GM18867 (cell line): ENCODE measurements around the gene PNRC2.

Experiments
- ATAC-seq: cut with Tn5 transposase; IDR thresholded peaks from one replicate; pipeline ENCODE4 v1.9.1; 2021; ENCODE audit warnings: mild to moderate bottlenecking, moderate library complexity; ENCODE audit not compliant: unreplicated experiment

The PNRC2 gene, protein sequence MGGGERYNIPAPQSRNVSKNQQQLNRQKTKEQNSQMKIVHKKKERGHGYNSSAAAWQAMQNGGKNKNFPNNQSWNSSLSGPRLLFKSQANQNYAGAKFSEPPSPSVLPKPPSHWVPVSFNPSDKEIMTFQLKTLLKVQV

DNA sequence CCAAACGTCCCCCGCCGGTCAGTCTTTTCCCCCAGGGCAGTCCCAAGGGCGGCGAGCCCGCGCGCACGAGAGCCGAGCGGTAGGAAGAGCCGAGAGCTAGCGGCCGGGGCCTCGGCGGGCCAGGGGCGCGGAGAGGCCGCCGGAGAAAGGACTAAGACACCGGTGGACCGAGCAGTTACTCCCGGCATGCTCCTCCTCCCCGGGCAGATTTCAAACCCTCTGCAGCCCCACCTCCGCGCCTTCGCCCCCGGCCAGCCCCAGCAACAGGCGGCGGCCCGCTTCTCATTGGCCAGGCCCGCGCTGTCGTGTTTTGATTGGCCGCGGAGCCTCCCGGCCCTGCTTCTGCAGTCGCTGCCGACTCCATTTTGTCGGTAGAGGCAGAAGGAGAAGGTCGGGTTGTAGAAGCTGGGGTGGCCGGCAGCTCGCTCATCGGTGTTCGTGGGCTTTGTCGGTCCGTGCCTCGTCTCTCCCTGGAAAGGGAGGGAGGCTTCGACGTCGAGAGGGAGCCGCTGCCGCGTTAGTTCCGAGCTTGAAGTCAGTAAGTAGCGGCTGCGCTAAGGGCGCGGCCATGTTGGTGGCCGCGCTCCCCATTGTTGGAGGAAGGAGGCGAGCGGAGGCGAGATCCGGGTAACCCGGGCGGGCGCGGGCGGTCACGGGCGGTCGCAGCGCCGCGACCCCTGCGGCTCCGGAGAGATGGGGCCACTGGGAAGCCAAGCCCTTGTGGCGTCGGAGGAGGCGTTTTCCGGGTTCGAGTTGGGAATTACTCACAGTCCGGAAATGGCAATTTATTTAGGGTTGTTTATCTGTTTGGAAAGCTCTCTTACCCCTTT, at the start of gene PNRC2:
PNRC2 (plus strand) TSS at position 368 of the 830 bp plus-strand sequence. CDS start 1,630 bp downstream, outside the sequence.
- peak; percentile 80 for ATAC-seq

DNA sequence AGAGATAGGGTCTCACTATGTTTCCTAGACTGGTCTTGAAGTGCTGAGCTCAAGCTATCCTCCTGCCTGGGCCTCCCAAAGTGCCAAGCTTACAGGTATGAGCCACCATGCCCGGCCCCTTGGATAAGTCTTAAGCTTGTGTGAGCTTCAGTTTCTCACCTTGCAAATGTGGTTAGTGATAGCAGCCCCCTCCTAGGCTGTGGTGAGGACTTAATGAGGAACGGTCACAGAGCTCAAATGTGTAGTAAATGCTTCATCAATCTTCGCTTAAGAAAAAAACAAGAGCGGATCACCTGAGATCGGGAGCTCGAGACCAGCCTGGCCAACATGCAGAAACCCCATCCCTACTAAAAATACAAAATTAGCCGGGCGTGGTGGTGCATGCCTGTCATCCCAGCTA, 49.5 kb upstream of the PNRC2 start:
- ATAC-seq = no peak

DNA sequence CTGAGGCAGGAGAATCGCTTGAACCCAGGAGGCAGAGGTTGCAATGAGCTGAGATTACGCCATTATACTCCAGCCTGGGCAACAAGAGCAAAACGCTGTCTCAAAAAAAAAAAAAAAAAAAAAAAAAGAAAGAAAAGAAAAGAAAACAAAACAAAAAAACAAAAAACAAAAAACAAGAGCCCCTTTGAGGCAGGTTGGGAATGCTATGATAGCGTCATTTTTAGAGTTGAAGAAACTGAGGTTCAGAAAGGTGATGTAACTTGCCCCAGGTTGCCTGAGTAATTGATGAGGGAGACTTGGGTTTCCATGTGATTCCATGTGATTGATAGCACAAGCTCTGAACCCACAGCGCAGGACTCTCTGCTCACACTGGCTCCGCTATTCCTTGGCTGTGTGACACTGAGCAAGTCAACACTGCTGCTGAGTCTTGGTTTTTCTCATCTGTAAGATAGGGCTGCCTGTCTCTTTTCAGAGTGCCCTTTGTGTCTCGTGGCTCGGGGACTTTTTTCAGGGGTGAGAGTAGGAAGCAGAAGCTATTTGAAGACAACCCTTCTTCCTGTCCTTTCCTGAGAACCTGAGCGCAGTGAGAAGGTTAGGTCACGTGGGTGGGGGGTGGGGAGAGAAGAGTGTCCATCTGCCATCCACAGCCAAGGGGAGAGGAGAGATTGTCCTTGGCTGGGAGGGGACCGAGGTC, 48.9 kb upstream of the PNRC2 start:
- no peak for ATAC-seq

DNA sequence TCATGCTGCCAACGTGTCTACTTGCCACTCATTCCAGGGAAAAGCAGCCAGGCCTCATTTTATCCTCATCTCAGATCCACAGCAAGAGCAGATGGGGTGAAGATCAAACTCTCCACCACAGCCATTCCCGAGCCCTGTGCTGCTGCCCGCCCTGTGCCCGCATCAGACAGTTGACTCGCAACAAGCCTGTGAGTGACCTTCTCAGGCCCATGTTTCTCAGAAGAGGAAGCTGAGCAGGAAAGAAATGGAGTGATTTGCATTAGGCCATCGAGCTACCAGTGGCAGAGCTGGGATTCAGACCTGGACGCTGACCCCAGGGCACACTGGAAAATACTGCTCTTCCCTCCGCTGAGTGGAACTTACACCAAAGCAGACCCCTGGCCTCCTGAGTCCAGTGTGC, 47.7 kb upstream of the PNRC2 start:
- ATAC-seq = no peak

DNA sequence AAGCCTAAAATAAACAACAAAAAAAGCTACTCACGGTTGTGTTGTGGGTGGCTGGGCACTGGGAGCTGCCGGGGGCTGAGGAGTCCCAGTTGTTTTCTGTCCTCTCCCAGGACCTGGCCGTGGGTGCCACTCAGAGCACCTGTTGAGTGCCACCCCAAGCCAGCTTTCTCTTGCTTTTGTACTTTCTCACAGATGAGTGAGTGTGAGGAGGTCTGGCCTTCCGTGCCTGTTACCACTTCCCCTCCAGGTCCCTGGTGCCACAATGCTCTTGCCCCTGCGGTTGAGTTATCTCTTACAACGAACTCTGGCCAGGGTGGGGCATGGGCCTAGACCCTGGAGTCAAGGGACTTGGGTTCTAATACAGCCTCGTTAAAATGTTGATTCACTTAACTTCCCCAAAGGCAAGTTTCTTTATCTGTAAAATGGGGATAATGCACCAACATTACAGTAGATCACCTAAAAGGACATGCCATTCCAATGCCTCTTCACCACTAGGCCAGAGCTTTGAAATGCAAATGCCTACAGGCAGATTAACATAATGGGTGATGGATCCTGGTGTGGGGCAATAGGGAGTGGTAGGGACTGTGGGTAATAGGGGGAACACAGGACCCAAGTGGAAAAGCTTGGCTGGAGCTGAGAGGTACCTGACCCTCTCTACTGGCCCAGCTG, 46.3 kb upstream of the PNRC2 start, which contains the start of gene CNR2:
CNR2 (minus strand) TSS at position 151 of the 669 bp plus-strand sequence. CDS start 37,745 bp downstream, outside the sequence.
- no peak for ATAC-seq

DNA sequence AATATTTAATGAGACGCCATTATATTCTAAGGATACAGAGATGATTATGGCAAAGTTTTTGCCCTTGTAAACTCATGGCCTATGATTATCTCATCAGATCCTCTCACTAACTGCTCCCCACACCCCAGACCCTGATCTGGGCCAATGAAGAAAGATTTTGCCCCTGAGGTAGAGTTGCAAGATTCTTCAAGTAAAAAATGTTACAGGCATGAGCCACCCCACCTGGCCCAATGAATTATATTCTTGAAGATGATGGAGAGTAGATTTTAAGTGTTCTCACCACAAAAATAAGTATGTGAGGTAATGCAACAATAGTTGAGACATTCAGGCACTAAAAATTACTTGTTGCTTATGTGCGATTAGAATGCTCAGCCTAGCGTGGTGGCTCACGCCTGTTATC, 44.7 kb upstream of the PNRC2 start:
- ATAC-seq = no peak

DNA sequence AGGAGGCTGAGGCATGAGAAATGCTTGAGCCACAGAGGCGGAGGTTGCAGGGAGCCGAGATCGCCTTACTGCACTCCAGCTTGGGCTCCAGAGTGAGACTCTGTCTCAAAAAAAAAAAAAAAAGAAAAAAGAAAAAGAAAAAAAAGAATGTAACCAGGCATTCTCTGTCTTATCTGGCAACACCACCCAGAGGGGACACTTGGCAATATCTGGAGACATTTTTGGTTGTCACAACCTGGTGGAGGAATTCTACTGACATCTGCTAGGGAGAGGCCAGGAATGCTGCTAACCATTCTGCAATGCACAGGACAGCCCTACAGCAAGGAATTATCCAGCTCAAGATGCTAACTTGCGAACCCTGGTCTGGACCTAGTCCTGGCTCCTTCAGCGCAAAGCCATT, 44.2 kb upstream of the PNRC2 start:
- no peak for ATAC-seq

DNA sequence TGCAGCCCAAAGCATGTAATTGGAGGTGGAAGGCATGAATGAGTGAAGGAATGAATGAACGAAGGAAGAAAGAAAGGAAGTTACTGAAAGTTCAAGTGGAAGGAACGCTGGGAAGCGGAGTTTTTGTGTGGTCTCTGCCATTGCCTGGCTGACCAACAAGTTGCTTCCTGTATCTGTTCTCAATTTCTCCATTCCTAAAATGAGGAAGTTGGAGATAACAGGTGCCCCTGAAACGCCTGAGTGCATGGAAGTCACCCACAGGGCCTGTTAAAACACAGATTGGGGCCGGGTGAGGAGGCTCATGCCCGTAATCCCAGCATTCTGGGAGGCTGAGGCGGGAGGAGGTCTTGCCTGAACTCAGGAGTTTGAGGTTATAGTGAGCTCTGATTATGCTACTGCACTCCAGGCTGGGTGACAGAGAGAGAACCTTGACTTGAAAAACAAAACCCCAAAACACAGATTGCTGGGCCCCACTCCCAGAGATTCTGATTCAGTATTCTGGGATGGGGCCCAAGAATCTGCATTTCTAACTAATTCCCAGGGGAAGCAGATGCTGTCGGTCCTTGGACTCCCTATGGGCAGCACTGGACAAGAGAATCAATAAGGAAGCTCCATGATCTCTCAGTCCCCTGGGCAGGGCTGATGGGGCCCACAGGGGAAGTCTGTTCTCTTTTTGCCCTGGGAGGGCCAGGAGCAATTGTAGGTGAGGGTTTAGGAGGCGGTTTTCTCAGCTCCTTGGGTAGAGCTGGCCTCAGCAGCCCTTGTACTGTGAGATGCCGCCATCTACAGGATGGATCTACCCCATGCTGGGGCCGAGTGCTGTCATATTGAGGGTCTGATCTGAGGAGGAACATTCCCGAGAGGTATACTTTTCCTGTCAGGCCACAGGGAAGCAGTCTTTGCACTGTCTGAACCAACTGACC, 43.2 kb upstream of the PNRC2 start:
- peak; percentile 60 for ATAC-seq

DNA sequence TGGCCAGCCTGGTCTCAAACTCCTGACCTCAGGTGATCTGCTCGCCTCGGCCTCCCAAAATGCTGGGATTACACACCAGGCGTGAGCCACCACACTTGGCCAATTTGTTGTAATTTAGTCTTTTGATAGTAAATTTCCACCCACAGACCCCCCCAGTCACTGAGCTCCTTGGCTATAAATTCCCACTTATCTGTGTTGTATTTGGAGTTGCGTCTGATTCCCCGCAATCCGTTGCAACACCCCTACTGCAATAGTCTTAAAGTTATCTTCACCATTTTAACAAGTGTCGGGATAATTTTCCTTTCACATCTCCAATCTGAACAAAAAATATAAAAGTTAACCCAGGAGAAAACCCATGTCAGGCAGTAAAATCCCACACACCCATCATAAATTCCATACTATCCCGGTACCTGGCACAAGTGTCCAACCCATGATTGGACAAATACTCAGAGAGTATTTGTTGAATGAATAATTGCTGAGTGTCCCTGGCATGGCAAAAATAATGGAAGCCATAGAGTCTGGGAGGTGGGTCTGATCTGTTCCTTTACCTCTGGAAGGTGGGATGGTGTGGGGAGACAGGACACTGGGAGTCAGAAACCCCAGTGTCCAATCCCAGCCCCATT, 37.2 kb upstream of the PNRC2 start:
- no peak for ATAC-seq

DNA sequence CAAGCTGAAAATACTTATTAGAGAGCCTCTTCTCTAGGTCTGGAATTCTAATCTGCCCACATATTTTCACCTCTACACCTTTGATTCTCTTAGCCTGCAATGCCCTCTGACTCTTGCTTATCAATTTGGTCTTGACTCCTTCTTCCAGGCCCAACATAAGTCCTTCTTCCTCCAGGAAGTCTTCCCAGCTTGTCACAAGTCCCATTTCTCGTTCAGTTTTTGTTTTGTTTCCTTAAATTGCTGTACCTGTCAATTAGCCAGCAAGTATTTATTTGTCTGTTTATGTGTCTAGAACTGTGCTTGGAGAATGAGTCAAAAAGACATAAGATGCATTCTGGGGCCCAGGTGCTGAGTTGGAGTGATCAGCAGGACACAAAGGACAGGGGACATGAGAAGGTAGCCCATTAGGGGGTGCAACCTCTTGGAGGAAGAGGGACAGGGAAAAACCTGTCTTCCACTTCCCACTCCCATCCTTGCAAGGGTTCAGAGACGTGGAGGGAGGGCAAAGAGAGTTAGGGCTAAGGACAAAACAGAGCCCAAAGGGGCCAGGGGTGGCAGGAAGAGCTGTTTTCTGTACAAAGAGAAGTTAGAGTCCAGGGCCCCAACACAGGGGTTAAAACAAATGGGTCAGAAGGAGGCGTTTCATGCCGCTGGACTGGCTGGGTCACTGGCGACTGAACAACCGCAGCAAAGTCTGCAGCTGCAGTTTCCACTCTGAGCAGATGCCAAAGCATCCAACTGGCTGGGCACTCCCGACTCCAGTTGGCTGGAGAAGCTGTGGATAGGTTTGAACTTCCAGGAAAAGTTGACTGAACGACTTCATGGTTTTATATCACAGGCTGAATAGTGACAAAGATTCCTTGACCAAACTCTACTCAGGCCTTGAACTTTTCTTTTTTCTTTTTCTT, 35.8 kb upstream of the PNRC2 start:
- no peak for ATAC-seq

DNA sequence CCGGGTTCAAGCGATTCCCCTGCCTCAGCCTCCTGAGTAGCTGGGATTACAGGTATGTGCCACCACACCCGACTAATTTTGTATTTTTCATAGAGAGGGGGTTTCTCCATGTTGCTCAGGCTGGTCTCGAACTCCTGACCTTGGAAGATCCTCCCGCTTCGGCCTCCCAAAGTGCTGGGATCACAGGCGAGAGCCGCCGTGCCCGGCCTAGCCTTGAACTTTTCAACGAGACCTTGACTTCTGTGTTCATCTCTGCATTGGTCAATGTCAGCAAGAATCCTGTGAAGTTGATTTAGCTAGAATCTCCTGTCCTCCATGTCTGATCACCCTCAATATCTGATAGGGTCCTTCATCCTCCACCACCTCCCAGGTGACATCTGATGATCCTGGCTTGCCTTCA, 35.0 kb upstream of the PNRC2 start:
- ATAC-seq = no peak

DNA sequence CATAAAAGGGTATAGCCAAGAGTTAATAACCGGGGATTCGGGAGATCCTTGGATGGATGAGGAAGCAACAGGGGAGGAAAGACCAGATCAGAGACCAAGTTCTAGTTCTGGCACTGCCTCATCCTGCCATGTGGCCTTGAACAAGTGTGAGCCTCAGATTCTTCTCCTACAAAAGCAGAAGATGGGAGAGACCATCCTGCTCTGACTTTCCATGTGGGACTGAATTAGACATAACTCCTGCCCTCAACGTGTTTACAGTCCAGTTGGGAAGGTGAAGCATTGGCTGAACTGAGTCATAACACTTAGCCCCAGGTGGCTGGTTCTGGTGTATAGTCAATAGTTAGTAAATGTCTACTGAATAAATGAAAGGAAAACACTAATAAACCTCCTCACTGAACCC, 34.3 kb upstream of the PNRC2 start:
- ATAC-seq = no peak

DNA sequence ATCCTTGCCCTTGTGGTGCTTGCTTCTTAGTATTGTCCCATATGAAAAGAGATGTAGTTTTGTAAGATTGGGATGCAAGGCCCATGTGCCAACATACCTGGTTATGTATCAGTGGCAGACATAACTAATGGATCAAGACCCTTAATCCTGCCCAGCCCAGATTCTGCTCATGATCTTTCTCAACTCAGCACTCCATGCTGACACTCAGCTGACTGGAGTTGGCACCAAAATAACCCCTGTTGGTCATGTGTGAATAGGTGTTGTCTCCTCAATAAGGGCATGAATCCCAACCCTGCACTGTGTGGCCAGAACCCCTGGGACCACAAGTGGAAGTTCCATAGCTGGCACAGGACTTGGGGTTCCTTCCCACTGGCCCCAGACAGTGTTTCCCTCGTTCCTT, 32.5 kb upstream of the PNRC2 start:
- no peak for ATAC-seq

DNA sequence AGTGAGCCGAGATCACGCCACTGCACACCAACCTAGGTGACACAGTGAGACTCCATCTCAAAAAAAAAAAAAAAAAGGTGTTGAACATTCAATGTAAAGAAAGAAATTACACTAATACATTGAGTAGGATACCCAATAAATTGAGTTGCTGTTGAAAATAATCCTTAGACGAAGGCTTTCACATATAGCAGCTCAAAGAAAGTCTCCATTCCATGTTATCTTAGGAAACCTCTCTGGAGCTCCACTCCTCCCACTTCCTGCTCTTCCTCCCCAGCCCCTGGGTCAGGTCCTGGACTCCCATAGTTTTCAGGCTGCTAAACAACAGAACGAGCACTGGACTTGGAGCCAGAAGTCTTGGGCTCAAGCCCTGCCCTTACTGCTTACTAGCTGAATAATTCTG, 30.8 kb upstream of the PNRC2 start:
- no peak for ATAC-seq

DNA sequence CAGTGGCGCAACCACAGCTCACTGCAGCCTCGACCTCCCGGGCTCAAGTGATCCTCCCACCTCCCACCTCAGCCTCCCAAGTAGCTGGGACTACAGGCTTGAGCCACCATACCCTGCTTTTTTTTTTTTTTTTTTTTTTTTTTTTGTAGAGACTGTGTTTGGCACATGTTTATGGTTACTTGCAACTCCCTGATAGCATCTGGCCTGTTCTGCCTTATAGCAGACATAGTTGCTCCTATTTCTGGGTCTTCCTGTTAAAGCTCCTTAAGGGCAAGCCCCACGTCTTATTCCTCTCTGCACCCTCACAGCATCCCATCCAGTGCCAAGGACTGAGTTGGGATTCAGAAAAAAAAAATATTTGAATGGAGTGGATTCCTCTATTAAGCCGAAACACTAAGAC, 29.4 kb upstream of the PNRC2 start:
- ATAC-seq = no peak

DNA sequence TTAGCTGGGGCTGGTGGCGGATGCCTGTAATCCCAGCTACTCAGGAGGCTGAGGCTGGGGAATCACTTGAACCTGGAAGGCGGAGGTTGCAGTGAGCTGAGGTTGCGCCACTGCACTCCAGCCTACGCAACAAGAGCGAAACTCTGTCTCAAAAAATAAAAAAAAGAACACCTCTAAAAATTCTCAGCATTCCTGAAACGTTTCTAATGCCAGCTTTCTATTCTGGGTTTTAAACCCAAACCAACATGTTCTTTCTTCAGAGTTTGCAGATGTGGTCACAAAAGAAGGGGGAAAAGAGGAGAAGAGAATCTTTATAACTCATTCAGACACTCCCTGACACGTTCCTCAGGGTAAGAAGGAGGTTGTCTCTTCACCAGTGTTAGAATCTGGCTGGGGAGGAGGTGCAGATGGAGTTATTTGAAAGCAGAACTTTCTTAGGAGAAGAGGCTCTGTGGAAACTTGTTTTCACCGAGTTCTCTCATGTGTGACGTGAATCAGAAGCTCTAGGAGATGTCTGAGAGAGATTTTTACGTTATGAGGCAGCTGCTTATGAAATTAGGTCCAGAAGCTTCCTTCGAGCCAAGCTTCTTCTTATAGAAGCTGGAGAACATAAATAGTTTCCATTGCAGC, 28.7 kb upstream of the PNRC2 start:
- no peak for ATAC-seq

DNA sequence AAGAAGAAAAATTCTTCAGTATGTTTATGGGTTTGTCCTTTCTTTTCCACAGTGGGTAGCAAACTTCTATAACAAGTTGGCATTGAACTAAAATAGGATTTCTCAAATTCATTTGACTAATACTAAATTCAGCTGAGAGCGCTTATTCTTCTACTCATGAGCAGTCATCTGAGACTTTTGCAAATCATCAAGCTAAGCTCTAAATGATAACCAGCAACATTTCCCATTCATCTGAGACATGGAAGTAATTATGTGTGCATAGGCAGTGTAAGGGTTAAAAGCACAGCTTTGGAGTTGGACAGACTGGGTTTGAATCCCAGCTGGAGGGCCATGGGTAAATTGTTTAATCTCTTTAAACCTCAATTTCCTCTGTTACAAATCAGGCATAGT, 28.1 kb upstream of the PNRC2 start:
- no peak for ATAC-seq

DNA sequence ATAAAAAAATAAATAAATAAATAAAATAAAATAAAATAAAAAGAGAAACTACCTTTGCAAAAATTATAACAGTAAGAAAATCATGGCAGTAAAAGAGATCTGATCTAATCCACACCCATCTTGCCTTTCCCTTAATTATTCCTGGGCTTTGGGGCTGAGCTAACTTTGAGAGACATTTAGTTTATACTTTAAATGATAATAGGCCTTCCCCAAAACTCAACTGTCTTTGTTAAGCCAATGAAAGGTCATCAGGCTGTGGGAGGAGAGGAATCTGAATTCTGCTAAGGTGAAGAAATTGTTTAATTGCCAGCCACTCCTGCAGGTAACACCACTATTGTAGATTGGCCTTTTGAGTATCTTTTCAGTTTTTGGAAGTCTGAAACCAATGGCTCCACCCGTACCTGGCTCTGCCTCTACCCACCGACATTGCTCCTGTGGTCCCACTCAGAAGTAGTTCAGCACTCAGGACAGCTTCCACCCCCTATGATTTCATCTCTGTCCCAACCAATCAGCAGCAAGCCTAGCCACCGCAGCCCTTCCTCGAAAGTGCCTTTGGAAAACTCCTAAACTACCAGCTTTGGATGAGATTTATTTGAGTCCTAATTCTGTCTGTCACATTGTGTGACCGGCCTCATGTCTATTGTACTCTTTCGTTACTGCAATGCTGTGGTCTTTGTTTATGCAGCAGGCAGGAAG, 23.0 kb upstream of the PNRC2 start:
- no peak for ATAC-seq
